ENCODE results near the gene PLD6.
"Not testable (repeated sequence)": the region's sequence is repeated elsewhere in the genome, so short reads cannot be mapped to it uniquely, and the experiment has no call there.

PLD6 gene

GRCh38 chr17:17206124-17206912 is at the start of gene PLD6:
Gene PLD6, minus strand, starts transcription at chr17:17206333. Its CDS starts 47 bp downstream, at chr17:17206286.
- peak within 1 kb of the TSS; percentile 97 for H3K27ac Mint-ChIP-seq
- H3K4me3 Mint-ChIP-seq, result peak within 1 kb of the TSS; percentile 86 to 89
- no peaks in the 10 kb centered on the region for H3K27me3 Mint-ChIP-seq
- DNase-seq (peak; percentile 90 to 94), ATAC-seq (peak; percentile 78)
- peaks cover 0 to 6% of the 10 kb centered on the region in 2 donors for H3K9me3 Mint-ChIP-seq
- peaks cover 44% of the 10 kb centered on the region for H3K4me1 Mint-ChIP-seq

- DNase-seq, H3K27ac Mint-ChIP-seq, H3K4me3 Mint-ChIP-seq, ATAC-seq, H3K9me3 Mint-ChIP-seq, H3K27me3 Mint-ChIP-seq, H3K4me1 Mint-ChIP-seq: not testable (repeated sequence)
These were observed 49.6 kb upstream of the PLD6 start for GRCh38 chr17:17255689-17256088.

- DNase-seq (no peak), ATAC-seq (no peak)
- Mint-ChIP-seq H3K4me3 (no peak overlapping the region), H3K27ac (no peak overlapping the region), H3K4me1 (no peaks in the 10 kb centered on the region), H3K27me3 (no peaks in the 10 kb centered on the region), H3K9me3 (no peaks in the 10 kb centered on the region)
These were observed 47.9 kb upstream of the PLD6 start for GRCh38 chr17:17254036-17254435.

GRCh38 chr17:17253406-17253805 is 47.3 kb upstream of the PLD6 start:
- Mint-ChIP-seq H3K27me3 (no peaks in the 10 kb centered on the region), H3K4me1 (no peaks in the 10 kb centered on the region), H3K4me3 (no peak overlapping the region), H3K27ac (no peak overlapping the region), H3K9me3 (no peaks in the 10 kb centered on the region)
- ATAC-seq (no peak), DNase-seq (no peak)

- H3K9me3 Mint-ChIP-seq, result no peaks in the 10 kb centered on the region
- no peak overlapping the region for H3K4me3 Mint-ChIP-seq
- no peak for ATAC-seq
- no peaks in the 10 kb centered on the region for H3K4me1 Mint-ChIP-seq
- H3K27ac Mint-ChIP-seq, result no peak overlapping the region
- H3K27me3 Mint-ChIP-seq, result no peaks in the 10 kb centered on the region
- no peak for DNase-seq
These were observed 46.1 kb upstream of the PLD6 start for GRCh38 chr17:17252149-17252661.

GRCh38 chr17:17246879-17247278 is 40.7 kb upstream of the PLD6 start:
- Mint-ChIP-seq H3K27ac (no peak overlapping the region), H3K4me3 (no peak overlapping the region), H3K9me3 (no peaks in the 10 kb centered on the region), H3K27me3 (no peaks in the 10 kb centered on the region), H3K4me1 (no peaks in the 10 kb centered on the region)
- DNase-seq (no peak), ATAC-seq (no peak)

- no peak overlapping the region for H3K27ac Mint-ChIP-seq
- H3K4me3 Mint-ChIP-seq, result no peak overlapping the region
- no peak for ATAC-seq
- no peaks in the 10 kb centered on the region for H3K9me3 Mint-ChIP-seq
- H3K4me1 Mint-ChIP-seq, result peaks cover 21% of the 10 kb centered on the region
- H3K27me3 Mint-ChIP-seq, result no peaks in the 10 kb centered on the region
- no peak for DNase-seq
These were observed 37.0 kb upstream of the PLD6 start for GRCh38 chr17:17243163-17243562.

GRCh38 chr17:17242246-17242645 is 36.1 kb upstream of the PLD6 start:
- H3K27me3 Mint-ChIP-seq, result no peaks in the 10 kb centered on the region
- no peak overlapping the region for H3K27ac Mint-ChIP-seq

GRCh38 chr17:17241656-17242055 is 35.5 kb upstream of the PLD6 start:
- H3K27ac Mint-ChIP-seq, result no peak overlapping the region
- peaks cover 29% of the 10 kb centered on the region for H3K4me1 Mint-ChIP-seq
- H3K27me3 Mint-ChIP-seq, result no peaks in the 10 kb centered on the region
- no peak overlapping the region for H3K4me3 Mint-ChIP-seq
- no peaks in the 10 kb centered on the region for H3K9me3 Mint-ChIP-seq
- ATAC-seq, result no peak
- DNase-seq, result no peak

More at GRCh38 chr17:17242246-17242645, 36.1 kb upstream of the PLD6 start:
- Mint-ChIP-seq H3K9me3 (no peaks in the 10 kb centered on the region), H3K4me3 (no peak overlapping the region), H3K4me1 (peaks cover 29% of the 10 kb centered on the region)
- DNase-seq (no peak), ATAC-seq (no peak)

- H3K9me3 Mint-ChIP-seq, result no peaks in the 10 kb centered on the region
- no peaks in the 10 kb centered on the region for H3K27me3 Mint-ChIP-seq
- H3K4me3 Mint-ChIP-seq, result peak overlapping the region in 1 of 2 donors; percentile 4
- H3K4me1 Mint-ChIP-seq, result peaks cover 45% of the 10 kb centered on the region
- DNase-seq, result no peak
- ATAC-seq, result no peak
- peak overlapping the region in 1 of 2 donors; percentile 76 for H3K27ac Mint-ChIP-seq
These were observed 33.7 kb upstream of the PLD6 start for GRCh38 chr17:17239832-17240231.

- H3K4me3 Mint-ChIP-seq, result peak within 1 kb of the TSS; percentile 86 to 94
- peaks cover 47% of the 10 kb centered on the region for H3K4me1 Mint-ChIP-seq
- peak within 1 kb of the TSS; percentile 100 for H3K27ac Mint-ChIP-seq
- no peaks in the 10 kb centered on the region for H3K9me3 Mint-ChIP-seq
- no peaks in the 10 kb centered on the region for H3K27me3 Mint-ChIP-seq
- ATAC-seq, result peak; percentile 91
- DNase-seq, result peak; percentile 86 to 89
These were observed 31.1 kb upstream of the PLD6 start, which contains the start of gene FLCN for GRCh38 chr17:17237026-17237799. Gene FLCN, minus strand, starts transcription at chr17:17237168. Its CDS starts 9,031 bp downstream, at chr17:17228137.

- Mint-ChIP-seq H3K27me3 (no peaks in the 10 kb centered on the region), H3K4me1 (peaks cover 52% of the 10 kb centered on the region), H3K9me3 (no peaks in the 10 kb centered on the region), H3K27ac (peak overlapping the region; percentile 100), H3K4me3 (peak overlapping the region; percentile 86 to 94)
- peak; percentile 27 for ATAC-seq
- DNase-seq, result no peak
These were observed 30.3 kb upstream of the PLD6 start for GRCh38 chr17:17236295-17237025.

GRCh38 chr17:17235212-17236174 is 29.4 kb upstream of the PLD6 start:
- H3K27ac Mint-ChIP-seq, result peak overlapping the region in 1 of 2 donors; percentile 100
- no peaks in the 10 kb centered on the region for H3K9me3 Mint-ChIP-seq
- no peaks in the 10 kb centered on the region for H3K27me3 Mint-ChIP-seq
- DNase-seq (no peak), ATAC-seq (no peak)
- H3K4me1 Mint-ChIP-seq, result peaks cover 52% of the 10 kb centered on the region
- H3K4me3 Mint-ChIP-seq, result peak overlapping the region; percentile 86 to 94

GRCh38 chr17:17232303-17232621 is 26.1 kb upstream of the PLD6 start:
- H3K4me3 Mint-ChIP-seq, result no peak overlapping the region
- H3K27ac Mint-ChIP-seq, result no peak overlapping the region
- no peak for DNase-seq
- ATAC-seq, result no peak
- no peaks in the 10 kb centered on the region for H3K9me3 Mint-ChIP-seq
- H3K4me1 Mint-ChIP-seq, result peaks cover 28% of the 10 kb centered on the region
- no peaks in the 10 kb centered on the region for H3K27me3 Mint-ChIP-seq
